ENCODE data around the gene ZNF316. TPM values are rescaled to one million over a fixed set of nuclear protein-coding genes. Genes with fewer than 3 reads are reported as not detected.

The ZNF316 gene
- total RNA-seq, 1 donor, result 14.1 TPM

GRCh38 chr7:6622134-6622710, 14.9 kb upstream of the ZNF316 start:
- no peaks in the 10 kb centered on the region for H3K9me3 ChIP-seq (ENCODE audit: low read depth, low read length)
- no peak overlapping the region for H3K4me3 ChIP-seq (ENCODE audit: insufficient read depth, low read length)
- no peak overlapping the region for H3K4me2 ChIP-seq (ENCODE audit: insufficient read depth, low read length)
- no peaks in the 10 kb centered on the region for H3K36me3 ChIP-seq (ENCODE audit: insufficient read depth, low read length)
- no peak for DNase-seq (ENCODE audit: insufficient read length, low spot score, missing footprints)
- TF ChIP-seq CTCF (IDR thresholded peaks at IDR 0.05; ENCODE audit: extremely low read depth, low read depth, low read length), result no peak
- no peak overlapping the region for H3K27ac ChIP-seq (ENCODE audit: low read depth, low read length)
- H3K4me1 ChIP-seq (ENCODE audit: insufficient read depth, low read length), result no peaks in the 10 kb centered on the region
- no peaks in the 10 kb centered on the region for H4K20me1 ChIP-seq (ENCODE audit: insufficient read depth, low read length)
- H2AFZ ChIP-seq (ENCODE audit: low read length), result no peak overlapping the region
- H3K27me3 ChIP-seq (ENCODE audit: insufficient read depth, low read length), result peaks cover under 1% of the 10 kb centered on the region
- H3K79me2 ChIP-seq (ENCODE audit: insufficient read depth, low read length), result no peaks in the 10 kb centered on the region

GRCh38 chr7:6623589-6624245, 13.4 kb upstream of the ZNF316 start:
- no peak overlapping the region for H2AFZ ChIP-seq (ENCODE audit: low read length)
- H3K27me3 ChIP-seq (ENCODE audit: insufficient read depth, low read length), result no peaks in the 10 kb centered on the region
- DNase-seq (ENCODE audit: insufficient read length, low spot score, missing footprints), result no peak
- H3K9me3 ChIP-seq (ENCODE audit: low read depth, low read length), result no peaks in the 10 kb centered on the region
- H3K27ac ChIP-seq (ENCODE audit: low read depth, low read length), result no peak overlapping the region
- H3K79me2 ChIP-seq (ENCODE audit: insufficient read depth, low read length), result no peaks in the 10 kb centered on the region
- no peak overlapping the region for H3K4me3 ChIP-seq (ENCODE audit: insufficient read depth, low read length)
- H4K20me1 ChIP-seq (ENCODE audit: insufficient read depth, low read length), result no peaks in the 10 kb centered on the region
- H3K4me1 ChIP-seq (ENCODE audit: insufficient read depth, low read length), result no peaks in the 10 kb centered on the region
- no peak overlapping the region for H3K4me2 ChIP-seq (ENCODE audit: insufficient read depth, low read length)
- no peaks in the 10 kb centered on the region for H3K36me3 ChIP-seq (ENCODE audit: insufficient read depth, low read length)
- no peak for TF ChIP-seq CTCF (IDR thresholded peaks at IDR 0.05; ENCODE audit: extremely low read depth, low read depth, low read length)

- no peaks in the 10 kb centered on the region for H3K4me1 ChIP-seq (ENCODE audit: insufficient read depth, low read length)
- no peaks in the 10 kb centered on the region for H3K36me3 ChIP-seq (ENCODE audit: insufficient read depth, low read length)
- no peaks in the 10 kb centered on the region for H3K27me3 ChIP-seq (ENCODE audit: insufficient read depth, low read length)
- H3K27ac ChIP-seq (ENCODE audit: low read depth, low read length), result no peak overlapping the region
- no peaks in the 10 kb centered on the region for H4K20me1 ChIP-seq (ENCODE audit: insufficient read depth, low read length)
- H3K79me2 ChIP-seq (ENCODE audit: insufficient read depth, low read length), result no peaks in the 10 kb centered on the region
- no peaks in the 10 kb centered on the region for H3K9me3 ChIP-seq (ENCODE audit: low read depth, low read length)
- no peak overlapping the region for H2AFZ ChIP-seq (ENCODE audit: low read length)
- H3K4me3 ChIP-seq (ENCODE audit: insufficient read depth, low read length), result no peak overlapping the region
- DNase-seq (ENCODE audit: insufficient read length, low spot score, missing footprints), result no peak
- no peak for TF ChIP-seq CTCF (IDR thresholded peaks at IDR 0.05; ENCODE audit: extremely low read depth, low read depth, low read length)
- H3K4me2 ChIP-seq (ENCODE audit: insufficient read depth, low read length), result no peak overlapping the region
These were observed 12.9 kb upstream of the ZNF316 start for GRCh38 chr7:6624246-6624611.

GRCh38 chr7:6628045-6628444, 9.1 kb upstream of the ZNF316 start:
- Histone ChIP-seq H2AFZ (ENCODE audit: low read length) (no peak overlapping the region), H3K9me3 (ENCODE audit: low read depth, low read length) (no peaks in the 10 kb centered on the region), H3K36me3 (ENCODE audit: insufficient read depth, low read length) (no peaks in the 10 kb centered on the region), H4K20me1 (ENCODE audit: insufficient read depth, low read length) (no peaks in the 10 kb centered on the region), H3K4me3 (ENCODE audit: insufficient read depth, low read length) (no peak overlapping the region), H3K79me2 (ENCODE audit: insufficient read depth, low read length) (no peaks in the 10 kb centered on the region), H3K4me1 (ENCODE audit: insufficient read depth, low read length) (no peaks in the 10 kb centered on the region), H3K4me2 (ENCODE audit: insufficient read depth, low read length) (no peak overlapping the region), H3K27ac (ENCODE audit: low read depth, low read length) (no peak overlapping the region), H3K27me3 (ENCODE audit: insufficient read depth, low read length) (no peaks in the 10 kb centered on the region)
- TF ChIP-seq CTCF (IDR thresholded peaks at IDR 0.05; ENCODE audit: extremely low read depth, low read depth, low read length), result no peak
- DNase-seq (ENCODE audit: insufficient read length, low spot score, missing footprints), result no peak
